GM08714 (cell line): ENCODE measurements around the gene EMB.
"Not testable (repeated sequence)": the region's sequence is repeated elsewhere in the genome, so short reads cannot be mapped to it uniquely, and the experiment has no call there.

ENCODE experiments used
- H3K4me3 ChIP-seq: fragments of 200-500 bp; sonication (Bioruptor generic); 2 replicates; pipeline ENCODE4 v1.5.1; 2014; ENCODE audit warnings: mild to moderate bottlenecking, low read length, inconsistent platforms
- ZNF274 ChIP-seq: IDR thresholded peaks from 2 replicates; pipeline ENCODE4 v1.6.1; 2012; ENCODE audit warnings: mild to moderate bottlenecking, low read depth, low read length

The EMB gene

GRCh38 chr5:50365426-50366251 is 75.4 kb downstream of the EMB start:
- no peak for TF ChIP-seq ZNF274
- H3K4me3 ChIP-seq, result no peak overlapping the region

GRCh38 chr5:50364535-50365309 is 76.4 kb downstream of the EMB start:
- H3K4me3 ChIP-seq, result not testable (repeated sequence)

- no peak for TF ChIP-seq ZNF274
- H3K4me3 ChIP-seq, result no peak overlapping the region
Measured at GRCh38 chr5:50359187-50359586, 81.9 kb downstream of the EMB start.

GRCh38 chr5:50352382-50352781 is 88.7 kb downstream of the EMB start:
- TF ChIP-seq ZNF274, result no peak
- no peak overlapping the region for H3K4me3 ChIP-seq
